H9 (cell line): ENCODE results near the gene ATG7. TPM values are rescaled to one million over a fixed set of nuclear protein-coding genes. Genes with fewer than 3 reads are reported as not detected.

Experiments
- DNase-seq: peaks from one replicate; pipeline ENCODE4 v3.0.0-alpha.2; 2017
- H2AFZ ChIP-seq: one replicate; pipeline ENCODE4 v1.6.1; 2013; ENCODE audit warnings: mild to moderate bottlenecking, low read length, control low read depth, moderate library complexity
- H2AK5ac ChIP-seq: 2 replicates; pipeline ENCODE4 v1.6.1; 2013; ENCODE audit warnings: low read length, control low read depth, mixed read lengths; ENCODE audit not compliant: insufficient read length
- H2BK120ac ChIP-seq: one replicate; pipeline ENCODE4 v1.6.1; 2013; ENCODE audit warnings: low read depth, mild to moderate bottlenecking, low read length, control low read depth, inconsistent platforms; ENCODE audit not compliant: poor library complexity, severe bottlenecking
- H2BK12ac ChIP-seq: 2 replicates; pipeline ENCODE4 v1.6.1; 2013; ENCODE audit warnings: low read length, control low read depth, mixed read lengths, low read depth; ENCODE audit not compliant: insufficient read length
- H2BK15ac ChIP-seq: 2 replicates; pipeline ENCODE4 v1.6.1; 2013; ENCODE audit warnings: low read depth, low read length, control low read depth
- H2BK20ac ChIP-seq: one replicate; pipeline ENCODE4 v1.6.1; 2013; ENCODE audit warnings: low read depth, mild to moderate bottlenecking, low read length, control low read depth, inconsistent platforms; ENCODE audit not compliant: poor library complexity, severe bottlenecking
- H2BK5ac ChIP-seq: 2 replicates; pipeline ENCODE4 v1.6.1; 2013; ENCODE audit warnings: low read length, control low read depth, mixed read lengths; ENCODE audit not compliant: insufficient read length
- H3K14ac ChIP-seq: 2 replicates; pipeline ENCODE4 v1.6.1; 2013; ENCODE audit warnings: low read length, control low read depth; ENCODE audit not compliant: insufficient read depth
- H3K18ac ChIP-seq: 2 replicates; pipeline ENCODE4 v1.6.1; 2013; ENCODE audit warnings: low read depth, mild to moderate bottlenecking, mixed read lengths, low read length, control low read depth; ENCODE audit not compliant: insufficient read length
- H3K23ac ChIP-seq: 2 replicates; pipeline ENCODE4 v1.6.1; 2013; ENCODE audit warnings: low read length, control low read depth, mixed read lengths, low read depth; ENCODE audit not compliant: insufficient read length
- H3K23me2 ChIP-seq: 2 replicates; pipeline ENCODE4 v1.6.1; 2013; ENCODE audit warnings: low read depth, mild to moderate bottlenecking, mixed read lengths, low read length, control low read depth; ENCODE audit not compliant: insufficient read length, poor library complexity, severe bottlenecking
- H3K27ac ChIP-seq: 2 replicates; pipeline ENCODE4 v1.5.1; 2013; ENCODE audit warnings: low read length, control low read depth, mixed read lengths, low read depth; ENCODE audit not compliant: insufficient read length
- H3K27me3 ChIP-seq: 2 replicates; pipeline ENCODE4 v1.6.1; 2013; ENCODE audit warnings: low read length, control low read depth, inconsistent platforms; ENCODE audit not compliant: insufficient read depth
- H3K4ac ChIP-seq: 2 replicates; pipeline ENCODE4 v1.6.1; 2013; ENCODE audit warnings: low read depth, mild to moderate bottlenecking, control low read depth, inconsistent platforms, low read length, moderate library complexity
- H3K4me1 ChIP-seq: 2 replicates; pipeline ENCODE4 v1.6.1; 2013; ENCODE audit warnings: low read length, control low read depth, inconsistent platforms; ENCODE audit not compliant: insufficient read depth
- H3K4me2 ChIP-seq: 2 replicates; pipeline ENCODE4 v1.6.1; 2013; ENCODE audit warnings: low read length, control low read depth, mixed read lengths; ENCODE audit not compliant: insufficient read length, insufficient read depth
- H3K56ac ChIP-seq: 2 replicates; pipeline ENCODE4 v1.6.1; 2013; ENCODE audit warnings: low read depth, mild to moderate bottlenecking, mixed read lengths, low read length, control low read depth; ENCODE audit not compliant: insufficient read length
- H3K79me1 ChIP-seq: 2 replicates; pipeline ENCODE4 v1.6.1; 2013; ENCODE audit warnings: low read depth, mild to moderate bottlenecking, moderate library complexity, low read length, control low read depth, inconsistent platforms; ENCODE audit not compliant: insufficient read depth, poor library complexity, severe bottlenecking
- H3K79me2 ChIP-seq: 2 replicates; pipeline ENCODE4 v1.6.1; 2013; ENCODE audit warnings: low read length, control low read depth, inconsistent platforms; ENCODE audit not compliant: insufficient read depth
- H3K9ac ChIP-seq: 2 replicates; pipeline ENCODE4 v1.6.1; 2013; ENCODE audit warnings: low read length, control low read depth, mixed read lengths; ENCODE audit not compliant: insufficient read length; ENCODE audit errors: extremely low read depth
- H3K9me3 ChIP-seq: one replicate; pipeline ENCODE4 v1.6.1; 2013; ENCODE audit warnings: low read depth, low read length, inconsistent platforms; ENCODE audit not compliant: control insufficient read depth
- H3T11ph ChIP-seq: one replicate; pipeline ENCODE4 v1.6.1; 2013; ENCODE audit warnings: mild to moderate bottlenecking, low read length, control low read depth, inconsistent platforms
- H4K20me1 ChIP-seq: one replicate; pipeline ENCODE4 v1.6.1; 2013; ENCODE audit not compliant: control insufficient read depth, insufficient read length, insufficient read depth
- H4K5ac ChIP-seq: 2 replicates; pipeline ENCODE4 v1.6.1; 2013; ENCODE audit warnings: low read depth, mild to moderate bottlenecking, mixed read lengths, low read length, control low read depth; ENCODE audit not compliant: insufficient read length
- H4K8ac ChIP-seq: replicated peaks from 2 replicates; pipeline ENCODE4 v1.6.1; 2013; ENCODE audit warnings: low read length, control low read depth, mixed read lengths, low read depth; ENCODE audit not compliant: insufficient read length
- H4K91ac ChIP-seq: 2 replicates; pipeline ENCODE4 v1.6.1; 2013; ENCODE audit warnings: low read depth, mild to moderate bottlenecking, moderate library complexity, mixed read lengths, low read length, control low read depth; ENCODE audit not compliant: insufficient read length
- H3K27ac Mint-ChIP-seq, 3 experiments: 2 replicates in 2 of 3; 3 replicates in 1 of 3; pipeline ENCODE4 v1.8.0; 2020 to 2021; ENCODE audit warnings: mixed read lengths in 3 of 3, mild to moderate bottlenecking in 1 of 3, moderate library complexity in 1 of 3
- H3K27me3 Mint-ChIP-seq: 2 replicates; pipeline ENCODE4 v1.8.0; 2021; ENCODE audit warnings: low read depth, mild to moderate bottlenecking, moderate library complexity, mixed read lengths
- H3K36me3 Mint-ChIP-seq, 3 experiments: 2 replicates in 2 of 3; 3 replicates in 1 of 3; pipeline ENCODE4 v1.8.0; 2020 to 2021; ENCODE audit warnings: low read depth in 3 of 3, mixed read lengths in 3 of 3; ENCODE audit not compliant: insufficient read depth in 1 of 3
- H3K4me1 Mint-ChIP-seq, 2 experiments: 2 replicates each; pipeline ENCODE4 v1.8.0; 2020; ENCODE audit warnings: mixed read lengths in 2 of 2
- H3K4me3 Mint-ChIP-seq, 2 experiments: 2 replicates in 1 of 2; 3 replicates in 1 of 2; pipeline ENCODE4 v1.8.0; 2020 to 2021; ENCODE audit warnings: mild to moderate bottlenecking in 2 of 2, mixed read lengths in 2 of 2, moderate library complexity in 1 of 2
- H3K9me3 Mint-ChIP-seq, 2 experiments: 2 replicates in 1 of 2; 3 replicates in 1 of 2; pipeline ENCODE4 v1.8.0; 2020; ENCODE audit warnings: mild to moderate bottlenecking in 2 of 2, mixed read lengths in 2 of 2, moderate library complexity in 1 of 2
- WGBS: extraction: QIAGEN DNeasy Blood & Tissue Kit; methylation state at CpG from one replicate; pipeline ENCODE4 v1.1.7; 2013; ENCODE audit warnings: missing lambda C conversion rate, low lambda C conversion rate, mixed read lengths; ENCODE audit not compliant: insufficient read length; ENCODE audit errors: extremely low coverage; 5-methylcytosine and 5-hydroxymethylcytosine counted together
- total RNA-seq: library from RNA; stranded (reverse); gene quantifications from 2 replicates; pipeline ENCODE4 v1.2.1, GENCODE V29; 2021
- TF ChIP-seq, protein P1 (sequence below): fragments of 200-600 bp; sonication (generic); conservative IDR thresholded peaks from 3 replicates; pipeline ENCODE4 v1.8.0; 2021; ENCODE audit warnings: antibody characterized with exemption, mild to moderate bottlenecking

ATG7 gene
- total RNA-seq, 1 experiment from 2014 or later, result 17.9 TPM

GRCh38 chr3:11445883-11446282 lies 173.7 kb downstream of the ATG7 start:
- H3K4me2 ChIP-seq, result no peak overlapping the region

More at GRCh38 chr3:11445883-11446282, 173.7 kb downstream of the ATG7 start:
- Histone ChIP-seq H3K18ac (no peak overlapping the region), H2AFZ (no peak overlapping the region), H2AK5ac (no peak overlapping the region), H4K20me1 (no peaks in the 10 kb centered on the region), H3K14ac (no peak overlapping the region), H4K5ac (no peak overlapping the region), H2BK5ac (no peak overlapping the region), H3K27me3 (no peaks in the 10 kb centered on the region), H3K23ac (no peak overlapping the region), H3K9me3 (no peaks in the 10 kb centered on the region), H3T11ph (no peak overlapping the region), H2BK120ac (no peak overlapping the region), H4K8ac (no peak overlapping the region), H2BK20ac (no peak overlapping the region), H3K9ac (no peak overlapping the region), H3K56ac (no peak overlapping the region), H3K79me2 (no peaks in the 10 kb centered on the region), H2BK15ac (no peak overlapping the region), H2BK12ac (no peak overlapping the region), H3K4me1 (no peaks in the 10 kb centered on the region), H3K79me1 (no peaks in the 10 kb centered on the region), H3K27ac (no peak overlapping the region), H4K91ac (no peak overlapping the region), H3K4ac (no peak overlapping the region), H3K23me2 (no peaks in the 10 kb centered on the region)
- H3K27me3 Mint-ChIP-seq, result no peaks in the 10 kb centered on the region
- H3K4me3 Mint-ChIP-seq, result no peak overlapping the region
- no CpG with 5 or more reads among the region's 2 CpGs for WGBS
- TF ChIP-seq, protein P1, sequence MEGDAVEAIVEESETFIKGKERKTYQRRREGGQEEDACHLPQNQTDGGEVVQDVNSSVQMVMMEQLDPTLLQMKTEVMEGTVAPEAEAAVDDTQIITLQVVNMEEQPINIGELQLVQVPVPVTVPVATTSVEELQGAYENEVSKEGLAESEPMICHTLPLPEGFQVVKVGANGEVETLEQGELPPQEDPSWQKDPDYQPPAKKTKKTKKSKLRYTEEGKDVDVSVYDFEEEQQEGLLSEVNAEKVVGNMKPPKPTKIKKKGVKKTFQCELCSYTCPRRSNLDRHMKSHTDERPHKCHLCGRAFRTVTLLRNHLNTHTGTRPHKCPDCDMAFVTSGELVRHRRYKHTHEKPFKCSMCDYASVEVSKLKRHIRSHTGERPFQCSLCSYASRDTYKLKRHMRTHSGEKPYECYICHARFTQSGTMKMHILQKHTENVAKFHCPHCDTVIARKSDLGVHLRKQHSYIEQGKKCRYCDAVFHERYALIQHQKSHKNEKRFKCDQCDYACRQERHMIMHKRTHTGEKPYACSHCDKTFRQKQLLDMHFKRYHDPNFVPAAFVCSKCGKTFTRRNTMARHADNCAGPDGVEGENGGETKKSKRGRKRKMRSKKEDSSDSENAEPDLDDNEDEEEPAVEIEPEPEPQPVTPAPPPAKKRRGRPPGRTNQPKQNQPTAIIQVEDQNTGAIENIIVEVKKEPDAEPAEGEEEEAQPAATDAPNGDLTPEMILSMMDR, result no peak
- H3K27ac Mint-ChIP-seq, result no peak overlapping the region
- H3K4me1 Mint-ChIP-seq, result 0 out of 4 replicates have a peak, but pooled peaks cover 0 to 6% of the 10 kb centered on the region in 2 experiments
- no peaks in the 10 kb centered on the region for H3K9me3 Mint-ChIP-seq
- no peak for DNase-seq
- H3K36me3 Mint-ChIP-seq, result no peaks in the 10 kb centered on the region; a peak in 1 of 7 replicates
